Lower lobe of right lung (tissue), 2 donors: ENCODE results near the gene CALR3. TPM values are rescaled to one million over a fixed set of nuclear protein-coding genes. Genes with fewer than 3 reads are reported as not detected.

Source experiments
- ATAC-seq, 2 donors: fragments of 200-7000 bp; cut with Tn5 transposase; one replicate each; pipeline ENCODE4 v1.9.1; 2020 to 2022; ENCODE audit warnings: mild to moderate bottlenecking in 2 of 2, moderate library complexity in 2 of 2
- DNase-seq: peaks from one replicate; pipeline ENCODE4 v3.0.0-alpha.2; 2020
- H3K27ac ChIP-seq: fragments of 200-600 bp; one replicate; pipeline ENCODE4 v1.8.0; 2022
- H3K27me3 ChIP-seq: fragments of 200-600 bp; one replicate; pipeline ENCODE4 v1.8.0; 2022; ENCODE audit warnings: low read depth
- H3K36me3 ChIP-seq: fragments of 200-600 bp; one replicate; pipeline ENCODE4 v1.8.0; 2022; ENCODE audit warnings: mild to moderate bottlenecking
- H3K4me1 ChIP-seq: fragments of 200-600 bp; one replicate; pipeline ENCODE4 v1.8.0; 2022
- H3K4me3 ChIP-seq: fragments of 200-600 bp; one replicate; pipeline ENCODE4 v1.8.0; 2022; ENCODE audit warnings: mild to moderate bottlenecking
- H3K9me3 ChIP-seq: fragments of 200-600 bp; one replicate; pipeline ENCODE4 v1.8.0; 2022
- intact Hi-C: fragments of 100-400 bp; cut with DNase I; formaldehyde crosslinking; loops from one replicate; pipeline ENCODE4 v1.11.0; 2022
- total RNA-seq: library from RNA; stranded (reverse); fragmentation: NEBNext Ultra II Directional; extraction: Animal tissue kit (Norgen Biotek cat#: 25700); gene quantifications from one replicate; pipeline ENCODE4 v1.2.1, GENCODE V29; 2021
- TF ChIP-seq, protein P1 (sequence below): fragments of 200-600 bp; IDR thresholded peaks from one replicate; pipeline ENCODE4 v1.8.0; 2022; ENCODE audit warnings: antibody characterized with exemption, mild to moderate bottlenecking
- donor health status: DM: no; HTN: yes; CAD: no; lungs with severe emphysema.

The CALR3 gene
- total RNA-seq, 1 donor from 2014 or later = not detected

DNA sequence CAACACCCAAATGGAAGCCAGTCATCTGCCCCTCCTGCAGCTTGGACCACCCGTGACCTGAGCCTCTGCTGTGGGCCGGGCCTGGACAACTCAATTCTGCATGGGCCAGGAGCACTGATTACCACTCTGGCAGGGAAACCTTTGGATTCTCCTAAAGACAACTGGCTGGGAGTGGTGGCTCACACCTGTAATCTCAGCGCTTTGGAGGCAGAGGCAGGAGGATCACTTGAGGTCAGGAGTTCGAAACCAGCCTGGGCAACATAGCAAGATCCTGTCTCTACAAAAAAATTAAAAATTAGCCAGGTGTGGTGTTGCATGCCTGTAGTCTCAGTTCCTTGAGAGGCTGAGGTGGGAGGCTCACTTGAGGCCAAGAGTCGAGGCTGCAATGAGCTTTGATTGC is 30.7 kb downstream of the CALR3 start:
- Histone ChIP-seq H3K36me3 (no peaks in the 10 kb centered on the region), H3K4me1 (peaks cover 24% of the 10 kb centered on the region), H3K27ac (no peak overlapping the region), H3K4me3 (no peak overlapping the region), H3K27me3 (no peaks in the 10 kb centered on the region), H3K9me3 (no peaks in the 10 kb centered on the region)
- intact Hi-C loops = no loop called here
- TF ChIP-seq, protein P1, sequence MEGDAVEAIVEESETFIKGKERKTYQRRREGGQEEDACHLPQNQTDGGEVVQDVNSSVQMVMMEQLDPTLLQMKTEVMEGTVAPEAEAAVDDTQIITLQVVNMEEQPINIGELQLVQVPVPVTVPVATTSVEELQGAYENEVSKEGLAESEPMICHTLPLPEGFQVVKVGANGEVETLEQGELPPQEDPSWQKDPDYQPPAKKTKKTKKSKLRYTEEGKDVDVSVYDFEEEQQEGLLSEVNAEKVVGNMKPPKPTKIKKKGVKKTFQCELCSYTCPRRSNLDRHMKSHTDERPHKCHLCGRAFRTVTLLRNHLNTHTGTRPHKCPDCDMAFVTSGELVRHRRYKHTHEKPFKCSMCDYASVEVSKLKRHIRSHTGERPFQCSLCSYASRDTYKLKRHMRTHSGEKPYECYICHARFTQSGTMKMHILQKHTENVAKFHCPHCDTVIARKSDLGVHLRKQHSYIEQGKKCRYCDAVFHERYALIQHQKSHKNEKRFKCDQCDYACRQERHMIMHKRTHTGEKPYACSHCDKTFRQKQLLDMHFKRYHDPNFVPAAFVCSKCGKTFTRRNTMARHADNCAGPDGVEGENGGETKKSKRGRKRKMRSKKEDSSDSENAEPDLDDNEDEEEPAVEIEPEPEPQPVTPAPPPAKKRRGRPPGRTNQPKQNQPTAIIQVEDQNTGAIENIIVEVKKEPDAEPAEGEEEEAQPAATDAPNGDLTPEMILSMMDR = no peak
- DNase-seq (no peak), ATAC-seq (no peak)

DNA sequence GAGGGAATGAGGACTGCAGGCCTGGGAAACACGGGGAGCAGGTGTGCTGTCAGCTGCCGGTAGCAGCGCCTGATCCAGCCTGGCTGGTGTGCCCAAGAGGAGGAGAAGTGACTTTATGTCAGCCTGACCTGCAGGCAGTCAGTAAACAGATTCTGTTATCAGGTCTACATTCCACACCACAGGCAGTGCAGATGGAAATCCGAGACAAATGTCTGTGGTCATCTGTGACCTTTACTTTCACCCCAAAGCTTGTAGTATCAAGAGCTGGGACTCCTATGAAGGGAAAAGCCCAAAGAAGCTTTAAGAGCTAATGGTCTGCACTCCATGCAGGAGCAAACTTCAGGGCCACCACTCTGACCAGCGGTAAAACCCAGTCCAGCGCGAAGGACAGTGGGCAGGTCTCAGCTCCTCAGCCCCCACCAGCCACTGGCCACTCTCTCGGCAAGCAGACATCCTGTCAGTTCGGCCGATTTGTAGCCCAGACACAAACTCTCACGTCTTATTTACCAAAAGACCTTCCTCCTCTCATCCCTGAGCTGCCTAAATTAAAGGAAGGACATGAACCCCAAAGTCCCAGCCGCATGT is 31.9 kb downstream of the CALR3 start:
- Histone ChIP-seq H3K9me3 (no peaks in the 10 kb centered on the region), H3K27me3 (no peaks in the 10 kb centered on the region), H3K4me1 (peaks cover 15% of the 10 kb centered on the region), H3K36me3 (no peaks in the 10 kb centered on the region), H3K4me3 (no peak overlapping the region), H3K27ac (no peak overlapping the region)
- intact Hi-C loops = no loop called here
- DNase-seq = no peak
- TF ChIP-seq, protein P1 = no peak
- ATAC-seq = no peak

DNA sequence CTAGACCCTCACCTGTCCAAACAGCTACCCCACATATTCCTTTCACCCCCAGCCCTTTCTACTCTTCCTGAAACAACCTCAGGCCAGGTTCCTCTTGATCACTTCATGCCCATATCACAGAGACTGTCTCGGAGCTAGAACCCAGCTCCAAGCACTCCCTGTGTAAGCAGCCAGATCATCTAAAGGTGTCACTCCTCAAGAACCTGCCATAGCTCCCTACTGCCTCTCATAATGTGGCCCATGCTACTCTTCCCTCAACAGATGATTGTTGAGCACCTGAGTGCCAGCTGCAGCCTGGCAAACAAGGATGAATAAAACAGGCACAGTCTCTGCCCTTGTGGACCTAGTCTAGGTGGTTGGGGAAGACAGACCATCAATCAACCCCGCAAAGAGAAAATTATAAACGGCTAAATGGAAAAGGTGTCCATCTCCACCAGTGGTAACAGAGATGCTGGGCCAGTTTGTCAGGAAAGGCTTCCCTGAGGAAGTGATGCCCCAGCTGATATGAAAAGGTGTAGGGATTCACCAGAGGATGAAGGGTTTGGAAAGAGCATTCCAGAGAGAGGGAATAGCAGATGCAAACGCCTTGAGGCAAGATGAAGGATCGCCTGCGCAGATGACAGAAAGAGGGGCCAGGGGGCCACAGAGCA is 32.5 kb downstream of the CALR3 start:
- H3K27me3 ChIP-seq = no peaks in the 10 kb centered on the region
- H3K36me3 ChIP-seq = no peaks in the 10 kb centered on the region
- H3K4me1 ChIP-seq = peaks cover 17% of the 10 kb centered on the region
- no peaks in the 10 kb centered on the region for H3K9me3 ChIP-seq
- TF ChIP-seq, protein P1 = no peak
- intact Hi-C loops = no loop called here
- DNase-seq (no peak), ATAC-seq (no peak)
- no peak overlapping the region for H3K4me3 ChIP-seq
- no peak overlapping the region for H3K27ac ChIP-seq

DNA sequence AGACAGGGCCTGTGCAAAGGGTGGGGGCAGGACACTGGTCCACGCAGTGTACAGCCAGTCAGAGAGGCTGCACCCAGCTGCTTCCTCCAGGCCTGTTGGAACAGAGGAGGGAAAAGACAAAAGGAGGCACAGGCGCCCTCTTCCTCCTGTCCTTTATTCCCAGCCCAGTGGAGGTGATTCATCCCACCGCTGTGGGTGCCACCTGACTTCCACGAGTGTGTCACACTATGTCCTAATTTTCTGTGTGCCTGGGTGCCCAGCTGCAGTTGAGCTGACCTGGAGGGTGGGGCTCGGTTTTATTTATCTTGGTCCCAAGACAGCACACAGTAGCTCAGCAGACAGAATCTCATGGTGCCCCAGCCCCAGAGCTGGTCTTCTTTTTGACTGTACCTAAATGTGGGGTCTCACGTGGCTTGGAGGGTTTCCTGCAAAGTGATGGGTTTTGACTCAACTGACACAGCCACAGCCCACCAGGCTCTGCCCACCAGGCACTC is 33.2 kb downstream of the CALR3 start:
- no peaks in the 10 kb centered on the region for H3K27me3 ChIP-seq
- TF ChIP-seq, protein P1 = no peak
- no peak overlapping the region for H3K27ac ChIP-seq
- H3K4me1 ChIP-seq = peaks cover 24% of the 10 kb centered on the region
- peak; percentile 11 to 13 for ATAC-seq
- H3K4me3 ChIP-seq = no peak overlapping the region
- intact Hi-C loops = no loop called here
- DNase-seq = no peak
- no peaks in the 10 kb centered on the region for H3K36me3 ChIP-seq
- H3K9me3 ChIP-seq = no peaks in the 10 kb centered on the region

DNA sequence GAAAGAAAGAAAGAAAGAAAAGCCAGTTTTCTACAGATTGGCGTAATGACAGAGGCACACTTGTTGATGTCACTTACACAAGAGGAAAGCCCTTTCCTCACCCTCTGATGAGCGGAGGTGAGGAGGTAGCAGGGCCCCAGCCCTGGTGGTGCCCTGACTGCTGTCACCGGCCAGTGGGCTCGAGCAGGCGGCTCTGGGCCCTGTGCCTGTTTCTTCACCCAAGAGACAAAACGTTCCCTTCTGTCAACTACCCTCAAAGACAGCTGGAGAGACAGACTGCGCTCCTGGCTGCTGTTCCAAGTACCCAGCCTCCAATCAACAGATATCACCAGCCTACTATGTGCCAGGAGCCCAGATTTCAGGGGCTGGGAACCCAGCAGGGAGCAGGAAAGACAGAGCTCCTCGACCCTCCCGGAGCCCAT is 34.3 kb downstream of the CALR3 start:
- no peaks in the 10 kb centered on the region for H3K27me3 ChIP-seq
- no peaks in the 10 kb centered on the region for H3K9me3 ChIP-seq
- H3K27ac ChIP-seq = no peak overlapping the region
- DNase-seq (no peak), ATAC-seq (no peak)
- H3K4me3 ChIP-seq = no peak overlapping the region
- TF ChIP-seq, protein P1 = no peak
- no peaks in the 10 kb centered on the region for H3K36me3 ChIP-seq
- intact Hi-C loops = no loop called here
- peaks cover 35% of the 10 kb centered on the region for H3K4me1 ChIP-seq
